K562 treated with DMSO at 1 percent for 24 hours (cell line): ENCODE results near the gene SCYGR4. TPM values are rescaled to one million over a fixed set of nuclear protein-coding genes. Genes with fewer than 3 reads are reported as not detected.

Source experiments
- total RNA-seq: library from RNA; unstranded; fragments of 300-600 nt; gene quantifications from 2 replicates; pipeline ENCODE4 v1.2.3, GENCODE V29; 2022; ENCODE audit warnings: low read depth; ENCODE audit not compliant: insufficient read depth

Gene SCYGR4
- not detected in 2 replicates for total RNA-seq

GRCh38 chr2:227617316-227618230, at the start of gene SCYGR4:
SCYGR4 (plus strand) TSS chr2:227617498; CDS start chr2:227617498, 0 bp downstream.

GRCh38 chr2:227598835-227599503, 18.3 kb upstream of the SCYGR4 start, which contains the start of gene SCYGR2:
SCYGR2 (plus strand) TSS chr2:227598893; CDS start chr2:227598893, 0 bp downstream.

GRCh38 chr2:227614740-227615139, 2.6 kb upstream of the SCYGR4 start, which contains the start of gene SCYGR3:
SCYGR3 (minus strand) TSS chr2:227614840; CDS start chr2:227614840, 0 bp downstream.

GRCh38 chr2:227666631-227667170, 49.4 kb downstream of the SCYGR4 start, which contains the start of gene SCYGR5:
SCYGR5 (plus strand) TSS chr2:227666804; CDS start chr2:227666804, 0 bp downstream.

Other genes starting within 250 kb of the SCYGR4 start
- gene TM4SF20, start 238.2 kb upstream of the SCYGR4 start, total RNA-seq = not detected in 2 replicates
- gene SCYGR1, start 229.5 kb upstream of the SCYGR4 start, total RNA-seq = not detected in 2 replicates
- 20.6 and 23.9 TPM in 2 replicates for gene AGFG1, start 145.3 kb upstream of the SCYGR4 start, total RNA-seq
- gene SCYGR2, start 18.6 kb upstream of the SCYGR4 start, total RNA-seq = not detected in 2 replicates
- gene SCYGR3, start 2.7 kb upstream of the SCYGR4 start, total RNA-seq = not detected in 2 replicates
- gene SCYGR5, start 49.3 kb downstream of the SCYGR4 start, total RNA-seq = not detected in 2 replicates
- gene SLC19A3, start 100.5 kb downstream of the SCYGR4 start, total RNA-seq = not detected in 2 replicates
- not detected in 2 replicates for gene SCYGR6, start 107.3 kb downstream of the SCYGR4 start, total RNA-seq
- gene SCYGR7, start 110.8 kb downstream of the SCYGR4 start, total RNA-seq = not detected in 2 replicates
- not detected in 2 replicates for gene SCYGR8, start 128.4 kb downstream of the SCYGR4 start, total RNA-seq
- gene CCL20, start 196.3 kb downstream of the SCYGR4 start, total RNA-seq = not detected in 2 replicates